NK-92 (cell line): ENCODE data around the gene TRMU.

Source experiments
- DNase-seq: peaks from one replicate; lab custom pipeline; 2025; ENCODE audit not compliant: unreplicated experiment; lab: John Stamatoyannopoulos, UW

The TRMU gene

DNA sequence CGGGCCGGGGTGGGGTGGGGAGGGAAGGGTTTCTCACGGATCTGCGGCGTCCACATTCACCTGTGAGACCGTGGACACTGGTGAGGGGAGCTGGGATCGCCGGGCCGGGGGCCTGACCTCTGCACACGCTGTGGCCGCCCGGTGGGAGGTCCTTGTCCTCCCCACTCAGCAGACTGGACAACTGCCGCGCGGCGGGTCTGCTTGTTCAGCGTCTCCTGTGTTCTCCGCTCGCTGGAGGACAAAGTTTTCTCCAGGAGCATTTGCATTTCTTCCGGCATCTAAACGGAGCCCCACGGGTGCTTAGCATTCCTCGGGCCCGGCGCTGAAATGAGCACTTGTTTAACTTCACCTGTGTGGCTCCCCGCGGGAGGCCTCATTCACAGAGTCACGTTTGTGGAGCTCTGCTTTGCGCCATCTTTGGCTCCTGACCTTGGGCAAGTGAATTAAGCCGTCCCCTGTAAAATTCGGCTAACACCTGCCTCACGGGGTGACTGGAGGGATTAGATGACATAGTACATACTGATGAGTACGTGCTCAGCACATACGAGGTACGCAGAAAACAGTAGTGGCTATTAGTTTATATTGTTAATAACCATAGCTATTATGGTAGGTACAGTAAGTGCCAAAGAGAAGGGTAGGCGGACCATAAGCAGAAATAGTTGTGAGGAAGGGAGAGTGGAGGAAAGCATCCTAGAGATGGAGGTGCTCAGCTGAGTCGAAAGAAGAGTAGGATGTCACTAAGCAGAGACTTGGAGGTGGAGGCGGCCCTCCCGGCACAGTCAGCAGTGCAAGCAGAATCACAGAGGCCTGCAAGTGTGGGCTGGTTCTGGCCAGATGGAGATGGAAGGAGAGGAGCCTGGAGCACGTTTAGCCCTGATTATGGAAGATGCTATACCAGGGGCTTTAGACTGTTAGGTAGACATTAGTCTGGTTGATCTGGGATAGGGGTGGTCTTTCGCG lies 885 bp downstream of the TRMU start:
- no peak for DNase-seq

DNA sequence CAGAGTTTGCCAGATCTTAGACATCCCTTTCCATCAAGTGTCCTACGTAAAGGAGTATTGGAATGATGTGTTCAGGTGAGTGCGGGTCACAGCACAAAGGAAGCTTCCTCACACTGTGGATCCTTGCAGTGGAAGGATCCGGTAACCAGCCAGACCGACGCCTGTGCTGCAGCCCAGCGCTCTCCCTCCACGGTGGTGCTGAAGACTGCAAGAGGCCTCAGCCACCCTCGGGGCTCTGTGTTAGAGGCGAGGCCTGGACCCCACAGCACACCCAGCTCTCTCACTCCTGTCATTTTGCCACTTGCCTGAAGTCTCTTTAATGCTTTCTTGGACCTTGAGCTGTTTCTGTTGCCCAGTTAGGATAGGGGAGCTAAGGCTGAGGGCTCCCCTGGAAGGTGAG lies 2.4 kb downstream of the TRMU start:
- no peak for DNase-seq

DNA sequence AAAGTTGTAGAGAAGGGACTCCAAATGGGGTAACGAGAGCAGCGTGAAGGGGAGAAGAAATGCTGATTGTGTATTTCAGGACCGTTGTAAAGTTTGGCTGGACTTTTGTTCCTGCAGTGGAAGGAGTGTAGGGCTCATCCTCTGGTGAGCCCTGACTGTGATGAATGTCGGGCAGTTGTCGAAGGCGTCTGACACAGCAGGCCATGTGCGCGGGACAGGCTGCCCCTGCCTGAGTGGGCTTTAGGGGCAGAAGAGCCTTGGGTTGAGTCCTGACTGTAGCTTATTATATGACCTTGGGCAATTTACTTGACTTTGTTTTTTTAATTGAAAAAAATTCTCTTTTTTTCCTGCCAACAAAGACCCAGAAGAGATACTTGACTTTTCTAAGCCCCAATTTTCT lies 3.1 kb downstream of the TRMU start:
- no peak for DNase-seq

DNA sequence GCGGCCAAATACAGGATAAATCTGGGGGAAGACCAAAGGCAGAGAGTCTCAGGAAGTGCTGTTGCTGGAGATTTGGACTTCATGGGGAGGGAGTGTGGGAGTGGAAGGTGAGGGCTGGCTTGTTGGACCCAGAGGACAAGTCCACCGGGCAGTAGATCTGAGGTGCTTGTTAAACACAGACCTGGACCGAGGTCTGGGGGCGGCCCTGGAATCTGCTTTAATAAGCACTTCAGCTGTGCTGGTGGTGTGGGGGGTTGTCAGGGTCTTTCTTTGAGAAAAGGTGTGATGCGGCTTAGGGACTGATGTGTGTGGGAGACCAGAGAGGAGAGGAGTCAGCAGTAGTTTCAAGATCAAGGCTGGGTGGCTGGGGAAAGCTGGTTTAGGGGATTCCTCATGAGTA lies 4.4 kb downstream of the TRMU start:
- DNase-seq = no peak

DNA sequence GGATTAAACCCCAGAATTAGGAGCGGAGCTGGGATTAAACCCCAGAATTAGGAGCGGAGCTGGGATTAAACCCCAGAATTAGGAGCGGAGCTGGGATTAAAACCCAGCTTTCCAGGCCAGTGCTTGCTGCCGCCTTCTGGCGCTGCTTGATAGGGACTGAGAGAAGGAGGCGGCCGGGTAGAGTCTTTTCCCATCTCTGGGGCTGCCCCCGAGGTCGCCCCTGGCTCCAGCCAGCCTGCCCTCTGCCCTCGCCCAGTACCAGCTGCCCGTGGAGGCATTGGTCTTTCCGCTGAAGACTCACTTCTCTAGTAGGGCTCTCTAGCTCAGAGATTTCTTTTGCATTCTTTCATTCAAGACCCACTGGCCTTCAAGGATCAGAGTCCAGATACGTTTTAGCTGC lies 5.2 kb downstream of the TRMU start:
- no peak for DNase-seq

DNA sequence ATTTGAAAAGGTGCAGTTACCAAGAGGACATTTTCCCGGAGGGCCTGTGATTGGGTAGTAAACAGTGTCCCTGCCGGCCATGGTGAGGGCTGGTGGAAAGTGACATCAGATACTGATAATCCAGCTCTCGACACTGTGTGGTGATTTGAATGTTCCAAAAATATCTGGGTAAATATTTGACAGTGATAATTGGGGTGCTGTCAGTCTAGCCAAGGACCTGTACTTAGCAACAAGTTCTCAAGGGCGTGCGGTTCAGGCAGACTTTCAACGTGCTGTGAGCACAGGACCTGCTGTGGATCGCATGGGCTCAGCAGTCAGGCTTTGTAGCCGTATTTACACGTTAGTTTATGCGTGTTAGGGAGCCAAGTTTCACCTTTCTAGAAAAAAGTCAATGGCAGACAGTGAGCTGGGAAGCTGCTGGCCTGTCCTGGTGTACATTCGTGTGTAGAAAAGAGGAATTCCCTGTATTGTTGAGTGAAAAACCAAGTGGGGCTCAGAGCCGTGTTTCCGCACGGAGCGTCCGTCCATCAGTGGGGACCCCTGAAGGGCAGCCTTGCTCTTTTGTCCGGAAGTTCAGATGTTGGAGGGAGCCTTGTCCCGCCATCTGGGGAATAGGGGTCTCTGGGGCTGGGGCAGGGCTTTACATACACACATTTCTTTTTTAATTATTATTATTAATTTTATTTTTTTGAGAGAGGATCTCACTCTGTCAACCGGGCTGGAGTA lies 11.3 kb downstream of the TRMU start:
- no peak for DNase-seq

DNA sequence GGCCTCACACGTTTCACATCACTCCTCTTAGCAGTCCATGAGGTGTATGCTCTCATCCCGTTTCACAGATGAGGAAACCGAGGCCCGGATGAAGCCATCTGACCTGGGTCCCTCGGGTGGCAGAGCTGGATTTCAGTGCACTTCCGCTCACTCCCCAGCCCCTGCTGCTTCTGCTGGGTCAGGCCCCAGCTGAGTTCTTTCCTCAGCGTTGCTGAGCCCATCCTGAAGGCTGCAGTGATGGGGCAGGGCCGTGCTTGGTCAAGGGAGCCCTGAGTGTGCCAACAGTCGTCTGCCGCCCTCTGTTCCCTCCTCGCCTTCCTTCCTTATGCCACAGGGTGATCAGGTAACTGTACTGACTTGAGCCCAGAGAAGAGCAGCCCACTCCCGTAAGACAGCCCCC lies 12.1 kb downstream of the TRMU start:
- DNase-seq = no peak

DNA sequence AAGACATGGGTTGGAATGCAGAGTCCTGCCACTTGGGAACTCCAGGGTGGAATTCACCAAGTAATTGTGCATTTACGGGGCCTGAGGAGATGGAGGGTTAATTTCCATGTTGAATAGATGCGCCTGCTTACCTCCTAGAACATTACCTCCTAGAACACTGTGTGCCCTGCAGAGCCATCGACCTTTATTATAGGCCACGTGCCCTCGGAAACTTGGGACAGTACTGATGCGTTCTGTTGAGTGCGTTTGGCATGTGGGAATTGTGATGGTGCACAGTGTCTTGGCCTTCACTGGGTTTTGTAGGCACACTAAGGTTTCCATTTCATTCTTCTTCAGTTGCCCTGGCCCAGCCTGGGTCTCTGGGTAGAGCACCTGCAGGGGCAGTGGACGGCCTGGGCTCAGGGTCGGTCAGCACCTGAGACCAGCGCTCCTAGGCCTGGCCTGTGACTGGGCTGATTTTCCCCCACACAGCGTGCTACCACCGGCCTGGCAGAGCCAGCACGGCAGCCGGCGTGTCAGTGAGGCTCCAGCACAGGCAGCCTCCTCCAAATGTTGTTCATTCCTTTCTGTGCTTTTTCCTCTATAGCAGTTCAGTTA lies 12.7 kb downstream of the TRMU start:
- DNase-seq = no peak

DNA sequence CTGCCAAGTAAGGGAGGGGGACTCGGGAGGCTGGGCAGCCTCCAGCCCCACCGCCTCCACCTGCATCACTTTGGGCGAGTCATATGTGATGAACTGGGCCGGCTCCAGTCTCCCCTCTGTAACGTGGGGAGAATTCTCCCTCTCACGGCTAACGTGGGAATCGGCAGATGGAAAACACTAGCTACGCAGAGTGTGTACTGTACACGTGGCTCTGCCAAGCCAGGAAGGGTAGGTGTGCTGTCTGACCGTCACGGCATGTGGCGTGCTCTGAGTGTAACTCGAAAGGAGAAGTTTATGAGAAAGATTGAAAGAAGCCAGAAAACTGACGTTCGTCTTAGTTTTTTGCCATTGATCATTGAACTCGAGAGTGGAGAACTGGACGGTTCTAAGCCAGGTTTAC lies 13.7 kb downstream of the TRMU start:
- no peak for DNase-seq

DNA sequence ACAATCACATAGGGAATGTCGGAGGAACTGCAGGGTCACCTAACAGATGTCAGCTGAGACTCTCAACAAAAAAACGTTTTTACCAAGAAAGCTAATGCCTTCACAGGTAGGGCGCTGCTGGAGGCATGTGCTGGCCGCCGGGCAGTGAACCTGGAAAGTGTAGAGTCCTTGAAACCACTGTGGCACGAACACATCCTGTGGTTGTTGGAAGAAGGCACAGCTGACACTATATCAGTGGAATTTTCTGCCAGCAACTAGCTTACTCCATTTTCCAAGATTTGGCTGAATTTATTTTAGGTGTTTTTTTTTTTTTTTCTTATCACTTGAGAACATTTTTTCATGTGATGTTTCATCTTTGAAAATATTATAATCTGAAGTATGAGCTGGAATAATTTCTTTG lies 14.2 kb downstream of the TRMU start:
- no peak for DNase-seq

DNA sequence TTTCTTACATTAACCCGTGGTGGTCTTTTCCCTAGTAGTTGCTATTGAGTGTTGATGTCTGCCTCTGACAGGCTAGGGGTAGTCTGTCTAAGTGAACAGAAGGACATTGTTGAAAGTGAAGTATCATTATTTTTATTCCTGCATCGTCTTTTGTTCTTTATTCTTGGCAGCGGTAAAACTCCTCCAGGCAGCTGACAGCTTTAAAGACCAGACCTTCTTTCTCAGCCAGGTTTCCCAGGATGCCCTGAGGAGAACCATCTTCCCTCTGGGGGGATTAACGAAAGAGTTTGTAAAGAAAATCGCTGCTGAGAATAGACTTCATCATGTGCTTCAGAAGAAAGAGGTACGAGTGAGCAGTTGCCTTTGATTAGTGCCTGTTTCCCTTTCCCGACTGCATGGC lies 14.6 kb downstream of the TRMU start:
- DNase-seq = no peak

DNA sequence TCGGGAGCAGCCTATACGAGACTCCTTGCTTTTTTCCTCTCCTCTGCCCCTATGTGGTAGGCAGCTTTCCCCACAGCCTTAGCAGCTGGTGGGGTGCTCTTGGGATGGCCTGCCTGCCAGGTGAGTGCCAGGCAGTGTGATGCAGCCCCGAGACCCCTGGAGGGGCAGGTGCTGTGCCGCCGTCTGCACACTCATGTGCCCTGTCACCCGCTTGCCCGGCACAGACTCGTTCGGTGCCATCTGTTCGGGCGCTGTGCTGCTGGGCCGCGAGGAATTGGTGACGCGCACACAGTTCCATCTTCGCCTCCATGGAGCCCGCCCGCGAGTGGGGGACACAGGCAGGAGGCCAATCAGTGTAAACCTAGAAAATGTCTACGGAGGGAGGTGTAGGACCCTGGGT lies 15.1 kb downstream of the TRMU start:
- no peak for DNase-seq

DNA sequence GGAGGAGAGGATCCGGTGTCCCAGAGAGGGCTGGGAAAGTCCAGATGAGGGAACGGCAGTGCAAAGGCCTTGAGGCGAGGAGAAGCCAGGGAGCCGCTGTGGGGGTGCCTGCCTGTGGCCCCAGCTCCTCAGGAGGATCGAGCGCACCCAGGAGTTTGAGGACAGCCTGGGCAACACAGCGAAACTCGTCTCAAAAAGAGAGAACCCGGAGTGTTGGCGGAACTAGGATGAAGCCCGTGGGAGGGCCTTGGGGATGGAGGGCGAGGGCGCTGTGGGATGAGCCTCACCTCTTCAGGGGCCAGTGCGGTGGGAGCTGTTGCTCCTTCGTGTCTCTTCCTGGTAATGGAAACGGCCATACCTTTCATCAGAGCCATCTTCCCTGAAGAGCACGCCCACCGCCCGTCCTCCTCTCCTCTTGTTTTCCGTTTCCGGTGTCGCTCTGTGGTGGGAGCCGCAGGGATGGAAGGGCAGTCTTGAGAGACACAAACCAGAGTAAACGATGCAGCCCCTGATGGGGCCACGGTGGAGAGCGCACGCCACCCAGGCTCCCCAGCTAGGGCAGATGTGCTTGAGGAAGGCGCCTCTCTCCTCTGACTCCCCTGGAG lies 15.7 kb downstream of the TRMU start:
- DNase-seq = no peak

DNA sequence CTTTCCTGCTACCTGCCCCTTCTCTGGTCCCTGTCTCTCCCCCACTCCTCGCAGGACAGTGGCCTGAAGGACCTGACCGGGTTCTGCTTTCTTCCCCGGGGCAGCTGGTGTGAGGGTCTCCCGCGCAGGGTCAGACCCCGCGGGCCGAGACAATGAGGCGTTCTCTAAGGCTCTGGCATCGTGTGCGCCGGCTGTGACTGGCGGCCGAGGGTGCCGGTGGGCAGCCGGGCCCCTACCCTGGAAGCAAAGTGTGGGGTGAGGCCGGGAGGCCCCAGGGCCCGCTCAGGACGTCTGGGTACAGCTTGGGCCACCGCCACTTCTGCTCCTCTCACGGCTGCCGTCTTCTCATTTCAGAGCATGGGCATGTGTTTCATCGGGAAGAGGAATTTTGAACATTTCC lies 16.3 kb downstream of the TRMU start:
- DNase-seq = no peak

DNA sequence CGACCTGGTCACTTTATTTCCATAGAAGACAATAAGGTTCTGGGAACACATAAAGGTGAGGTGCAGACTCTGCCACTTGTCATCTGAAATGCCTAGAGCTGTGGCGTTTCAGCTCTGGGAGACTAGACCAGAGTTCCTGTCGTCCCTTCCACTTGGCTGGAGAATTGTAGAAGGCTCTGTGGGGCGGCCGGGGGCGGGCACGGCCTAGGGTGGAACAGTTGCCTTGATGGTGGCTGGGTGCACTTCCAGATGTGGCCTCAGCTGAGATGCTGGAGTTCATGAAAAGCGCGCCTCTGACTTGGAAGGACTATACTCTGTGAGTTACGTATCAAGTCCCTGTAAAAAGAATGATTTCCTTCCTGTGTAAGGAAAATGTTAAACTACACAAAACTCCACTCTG lies 16.8 kb downstream of the TRMU start:
- no peak for DNase-seq

DNA sequence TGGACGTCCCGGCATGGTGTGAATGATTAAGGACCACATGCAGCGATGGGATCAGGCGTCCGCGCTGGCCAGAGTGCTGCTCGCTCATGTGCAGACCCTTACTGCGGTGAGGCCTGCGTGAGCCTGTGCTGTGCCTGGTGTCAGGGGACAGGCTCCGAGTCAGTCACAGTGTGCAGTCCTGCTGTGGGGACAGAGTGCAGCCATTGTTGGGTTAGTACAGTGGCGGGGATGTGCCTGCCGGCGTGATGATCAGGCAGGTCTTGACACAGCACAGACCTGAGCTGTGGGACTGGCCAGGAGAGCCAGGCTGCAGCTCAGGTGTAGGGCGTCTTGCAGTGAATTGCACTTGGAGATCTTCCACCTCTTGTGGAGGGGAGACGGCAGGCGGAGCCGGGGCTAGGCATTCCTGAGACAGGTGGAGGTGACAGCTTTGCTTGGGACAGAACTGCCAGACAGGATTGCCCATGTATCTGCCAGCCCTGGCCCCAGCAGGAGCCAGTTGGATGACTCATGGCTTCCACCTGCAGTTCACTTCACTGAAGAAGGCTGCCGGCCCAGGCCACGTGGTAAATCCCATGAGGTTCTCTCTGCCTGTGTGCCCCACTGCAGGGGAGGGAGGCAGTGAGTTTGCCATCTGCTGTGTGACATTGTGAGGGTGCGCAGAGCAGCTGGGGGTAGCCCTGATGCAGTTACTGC lies 17.3 kb downstream of the TRMU start:
- no peak for DNase-seq

DNA sequence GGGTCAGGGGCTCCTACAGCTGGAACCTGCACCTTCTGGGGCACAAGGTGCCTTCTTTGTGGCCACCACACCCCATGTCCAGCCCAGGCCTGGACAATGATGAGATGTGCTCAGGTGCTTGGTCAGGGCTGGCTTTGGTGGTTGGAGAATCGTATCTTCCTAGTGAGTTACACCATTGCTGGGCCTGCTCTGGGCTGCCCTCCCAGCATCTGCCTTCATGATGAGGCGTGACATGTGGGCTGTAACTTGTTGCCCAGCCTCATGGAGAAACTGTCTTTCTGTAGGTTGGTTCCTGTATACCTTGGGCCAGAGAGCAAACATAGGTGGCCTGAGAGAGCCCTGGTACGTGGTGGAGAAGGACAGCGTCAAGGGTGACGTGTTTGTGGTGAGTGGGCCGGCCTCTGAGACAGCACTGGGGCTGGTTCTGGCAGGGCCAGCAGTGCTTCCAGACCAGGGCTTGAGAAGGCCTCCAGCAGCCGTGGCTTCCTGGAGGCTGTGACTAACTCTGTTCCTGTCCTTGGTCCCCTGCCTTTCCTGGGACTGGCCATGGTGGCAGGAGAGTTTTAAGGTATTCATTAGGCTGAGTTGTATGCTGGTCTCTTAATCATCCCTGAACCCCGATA lies 18.1 kb downstream of the TRMU start:
- DNase-seq = no peak

DNA sequence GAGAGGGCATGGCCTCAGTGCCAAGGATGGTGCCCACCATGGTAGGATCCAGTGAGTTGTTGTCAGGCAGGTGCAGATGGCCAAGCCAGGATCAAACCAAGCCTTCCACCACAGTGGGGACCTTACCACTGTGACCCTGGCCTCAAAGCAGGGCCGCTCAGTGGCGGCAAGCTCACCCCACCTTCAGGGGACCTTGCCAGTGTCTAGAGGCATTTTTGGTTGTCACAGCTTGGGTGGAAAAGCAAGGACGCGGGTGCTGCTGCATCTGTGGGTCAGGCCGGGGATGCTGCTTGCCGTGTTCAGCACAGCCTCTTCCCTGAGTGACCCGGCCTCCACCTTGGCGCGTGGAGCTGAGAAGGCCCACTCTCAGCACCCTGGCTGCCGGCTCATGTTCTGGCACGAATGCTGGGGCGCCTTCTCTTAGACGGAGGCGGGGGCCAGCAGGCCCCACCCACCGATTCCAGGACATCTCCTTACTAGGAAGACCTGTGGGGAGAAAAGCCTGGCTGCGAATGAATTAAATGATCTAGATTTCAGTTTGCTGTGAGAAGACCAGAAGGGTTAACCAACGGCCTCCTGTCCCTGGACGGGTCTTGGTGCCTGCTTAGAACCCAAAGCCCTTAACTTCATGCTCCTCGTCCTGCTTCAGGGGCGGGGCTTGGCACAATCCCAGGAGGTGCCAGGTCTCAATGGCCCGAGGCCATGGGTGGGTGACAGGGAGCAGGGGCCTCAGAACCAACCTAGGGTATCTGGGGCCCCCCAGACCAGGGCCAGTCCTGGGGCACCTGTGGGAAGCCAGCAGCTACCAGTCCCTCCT lies 18.9 kb downstream of the TRMU start:
- no peak for DNase-seq

DNA sequence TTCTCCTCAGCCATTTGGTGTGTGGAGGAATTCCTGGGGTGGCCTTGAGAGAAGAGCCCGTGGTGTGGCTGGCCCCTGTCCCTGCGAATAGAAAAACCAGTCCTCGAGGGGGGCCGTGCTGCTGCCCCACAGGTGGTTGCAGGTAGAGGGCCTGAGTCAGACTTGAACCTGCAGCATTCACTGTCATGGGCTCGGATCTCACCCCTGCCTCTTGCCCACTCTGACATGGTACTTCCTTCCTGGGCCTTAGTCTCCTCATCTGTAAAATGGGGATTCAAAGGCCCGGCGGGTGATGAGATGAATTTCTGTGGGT lies 19.4 kb downstream of the TRMU start:
- DNase-seq = no peak
